Measurements from ENCODE around the gene GAB2.

GRCh38 chr11:78216571-78217287, 200.9 kb downstream of the GAB2 start:
- TF ChIP-seq POLR2A (IDR thresholded peaks at IDR 0.05) (no peak), CTCF (IDR thresholded peaks at IDR 0.05) (no peak), EP300 (IDR thresholded peaks at IDR 0.05) (no peak)
